Lower lobe of right lung (tissue), 2 donors: ENCODE results near the gene WDR5. TPM values are rescaled to one million over a fixed set of nuclear protein-coding genes. Genes with fewer than 3 reads are reported as not detected.

Experiments used
- ATAC-seq, 2 donors: fragments of 200-7000 bp; cut with Tn5 transposase; one replicate each; pipeline ENCODE4 v1.9.1; 2020 to 2022; ENCODE audit warnings: mild to moderate bottlenecking in 2 of 2, moderate library complexity in 2 of 2
- DNase-seq: peaks from one replicate; pipeline ENCODE4 v3.0.0-alpha.2; 2020
- H3K27ac ChIP-seq: fragments of 200-600 bp; one replicate; pipeline ENCODE4 v1.8.0; 2022
- H3K27me3 ChIP-seq: fragments of 200-600 bp; one replicate; pipeline ENCODE4 v1.8.0; 2022; ENCODE audit warnings: low read depth
- H3K36me3 ChIP-seq: fragments of 200-600 bp; one replicate; pipeline ENCODE4 v1.8.0; 2022; ENCODE audit warnings: mild to moderate bottlenecking
- H3K4me1 ChIP-seq: fragments of 200-600 bp; one replicate; pipeline ENCODE4 v1.8.0; 2022
- H3K4me3 ChIP-seq: fragments of 200-600 bp; one replicate; pipeline ENCODE4 v1.8.0; 2022; ENCODE audit warnings: mild to moderate bottlenecking
- H3K9me3 ChIP-seq: fragments of 200-600 bp; one replicate; pipeline ENCODE4 v1.8.0; 2022
- CTCF ChIP-seq: fragments of 200-600 bp; IDR thresholded peaks from one replicate; pipeline ENCODE4 v1.8.0; 2022; ENCODE audit warnings: antibody characterized with exemption, mild to moderate bottlenecking
- intact Hi-C: fragments of 100-400 bp; cut with DNase I; formaldehyde crosslinking; loops from one replicate; pipeline ENCODE4 v1.11.0; 2022
- total RNA-seq: library from RNA; stranded (reverse); fragmentation: NEBNext Ultra II Directional; extraction: Animal tissue kit (Norgen Biotek cat#: 25700); gene quantifications from one replicate; pipeline ENCODE4 v1.2.1, GENCODE V29; 2021
- donor health status: DM: no; HTN: yes; CAD: no; lungs with severe emphysema.

WDR5 gene
- total RNA-seq, 1 donor from 2014 or later = 22.6 TPM

- Histone ChIP-seq H3K9me3 (no peaks in the 10 kb centered on the region), H3K36me3 (no peaks in the 10 kb centered on the region), H3K4me3 (no peak overlapping the region), H3K27ac (no peak overlapping the region), H3K4me1 (peaks cover 33% of the 10 kb centered on the region), H3K27me3 (peaks cover 24% of the 10 kb centered on the region)
- intact Hi-C loops = loop anchor here (5.0 kb wide), 1 partner anchor 273 kb away; no protein-coding TSS in a partner anchor
- ATAC-seq (peak; percentile 10 to 23), DNase-seq (peak; percentile 67)
- TF ChIP-seq CTCF = no peak
Observed at GRCh38 chr9:134174073-134174449, 38.2 kb downstream of the WDR5 start.

- no peak for TF ChIP-seq CTCF
- Histone ChIP-seq H3K27ac (no peak overlapping the region), H3K9me3 (no peaks in the 10 kb centered on the region), H3K27me3 (peaks cover 30% of the 10 kb centered on the region), H3K4me3 (no peak overlapping the region), H3K36me3 (no peaks in the 10 kb centered on the region), H3K4me1 (peaks cover 35% of the 10 kb centered on the region)
- DNase-seq (no peak), ATAC-seq (no peak)
- intact Hi-C loops = loop anchor here (5.0 kb wide), 1 partner anchor 273 kb away; no protein-coding TSS in a partner anchor
Observed at GRCh38 chr9:134174526-134175290, 38.8 kb downstream of the WDR5 start.

- H3K27me3 ChIP-seq = peaks cover 30% of the 10 kb centered on the region
- H3K4me1 ChIP-seq = peaks cover 35% of the 10 kb centered on the region
- peak; percentile 8 to 39 for ATAC-seq
- no peak overlapping the region for H3K27ac ChIP-seq
- H3K9me3 ChIP-seq = no peaks in the 10 kb centered on the region
- intact Hi-C loops = no loop called here
- no peak for TF ChIP-seq CTCF
- H3K36me3 ChIP-seq = no peaks in the 10 kb centered on the region
- no peak overlapping the region for H3K4me3 ChIP-seq
- DNase-seq = no peak
Observed at GRCh38 chr9:134175291-134175807, 39.5 kb downstream of the WDR5 start.

GRCh38 chr9:134175808-134176598, 40.1 kb downstream of the WDR5 start:
- H3K36me3 ChIP-seq = no peaks in the 10 kb centered on the region
- H3K4me3 ChIP-seq = no peak overlapping the region
- no peaks in the 10 kb centered on the region for H3K9me3 ChIP-seq
- H3K27me3 ChIP-seq = peaks cover 35% of the 10 kb centered on the region
- peaks cover 35% of the 10 kb centered on the region for H3K4me1 ChIP-seq
- H3K27ac ChIP-seq = no peak overlapping the region
- peak; percentile 45 for DNase-seq
- no peak for ATAC-seq
- intact Hi-C loops = no loop called here
- no peak for TF ChIP-seq CTCF

- H3K4me1 ChIP-seq = peaks cover 35% of the 10 kb centered on the region
- ATAC-seq (no peak), DNase-seq (no peak)
- no peak for TF ChIP-seq CTCF
- H3K27ac ChIP-seq = no peak overlapping the region
- H3K36me3 ChIP-seq = no peaks in the 10 kb centered on the region
- no peak overlapping the region for H3K4me3 ChIP-seq
- intact Hi-C loops = no loop called here
- peaks cover 35% of the 10 kb centered on the region for H3K27me3 ChIP-seq
- H3K9me3 ChIP-seq = no peaks in the 10 kb centered on the region
Observed at GRCh38 chr9:134176599-134176968, 40.7 kb downstream of the WDR5 start.
